ENCODE measurements around the gene THEMIS. TPM values are rescaled to one million over a fixed set of nuclear protein-coding genes. Genes with fewer than 3 reads are reported as not detected.

The THEMIS gene
- total and polyA plus RNA-seq, 2 donors (not counting 1 experiment from before 2014, with no cell fraction given): not detected

- Histone ChIP-seq H3K79me2 (ENCODE audit: control insufficient read depth, insufficient read depth, low read length) (no peaks in the 10 kb centered on the region), H3K9ac (ENCODE audit: insufficient read depth, low read length) (no peak overlapping the region), H3K4me1 (ENCODE audit: control insufficient read depth, extremely low read depth, insufficient read depth, low read length) (no peaks in the 10 kb centered on the region), H4K20me1 (ENCODE audit: control insufficient read depth, extremely low read depth, insufficient read depth, low read length) (no peaks in the 10 kb centered on the region), H3K4me3 (replicated peaks in 1 of 4; ENCODE audit: control extremely low read depth in 1 of 4, insufficient read depth in 1 of 4, low read depth in 3 of 4, low read length in 4 of 4) (no peak overlapping the region), H2AFZ (ENCODE audit: low read length) (no peak overlapping the region), H3K36me3 (ENCODE audit: control insufficient read depth, insufficient read depth, low read length) (no peaks in the 10 kb centered on the region), H3K4me2 (ENCODE audit: extremely low read depth, insufficient read depth, low read length) (no peak overlapping the region), H3K9me3 (ENCODE audit: control insufficient read depth, insufficient read depth, low read depth, low read length) (no peaks in the 10 kb centered on the region), H3K27ac (ENCODE audit: insufficient read depth, low read length) (no peak overlapping the region), H3K27me3 (ENCODE audit: control insufficient read depth, insufficient read depth, low read length) (no peaks in the 10 kb centered on the region)
- no peak for DNase-seq (ENCODE audit: low read depth in 2 of 2)
- no peak for TF ChIP-seq CTCF (conservative IDR thresholded peaks at IDR 0.05 in 1 of 2, IDR thresholded peaks at IDR 0.05 in 1 of 2; ENCODE audit: low read depth in 1 of 2, low read length in 2 of 2)
- TF ChIP-seq EZH2 (IDR thresholded peaks at IDR 0.05; ENCODE audit: low read length, missing control alignments): no peak
Observed at GRCh38 chr6:127792616-127793015, 108.2 kb downstream of the THEMIS start.

- no peaks in the 10 kb centered on the region for H3K9me3 ChIP-seq (ENCODE audit: control insufficient read depth, insufficient read depth, low read depth, low read length)
- TF ChIP-seq CTCF (conservative IDR thresholded peaks at IDR 0.05 in 1 of 2, IDR thresholded peaks at IDR 0.05 in 1 of 2; ENCODE audit: low read depth in 1 of 2, low read length in 2 of 2) (no peak), EZH2 (IDR thresholded peaks at IDR 0.05; ENCODE audit: low read length, missing control alignments) (no peak)
Observed at GRCh38 chr6:127791779-127792528, 108.9 kb downstream of the THEMIS start.

GRCh38 chr6:127790571-127790970 lies 110.3 kb downstream of the THEMIS start:
- H3K79me2 ChIP-seq (ENCODE audit: control insufficient read depth, insufficient read depth, low read length): no peaks in the 10 kb centered on the region
- H4K20me1 ChIP-seq (ENCODE audit: control insufficient read depth, extremely low read depth, insufficient read depth, low read length): no peaks in the 10 kb centered on the region
- no peak overlapping the region for H3K4me3 ChIP-seq (replicated peaks in 1 of 4; ENCODE audit: control extremely low read depth in 1 of 4, insufficient read depth in 1 of 4, low read depth in 3 of 4, low read length in 4 of 4)
- H3K27ac ChIP-seq (ENCODE audit: insufficient read depth, low read length): no peak overlapping the region
- no peaks in the 10 kb centered on the region for H3K9me3 ChIP-seq (ENCODE audit: control insufficient read depth, insufficient read depth, low read depth, low read length)
- no peak overlapping the region for H2AFZ ChIP-seq (ENCODE audit: low read length)
- no peaks in the 10 kb centered on the region for H3K36me3 ChIP-seq (ENCODE audit: control insufficient read depth, insufficient read depth, low read length)
- no peak for TF ChIP-seq CTCF (conservative IDR thresholded peaks at IDR 0.05 in 1 of 2, IDR thresholded peaks at IDR 0.05 in 1 of 2; ENCODE audit: low read depth in 1 of 2, low read length in 2 of 2)
- no peak overlapping the region for H3K4me2 ChIP-seq (ENCODE audit: extremely low read depth, insufficient read depth, low read length)
- H3K27me3 ChIP-seq (ENCODE audit: control insufficient read depth, insufficient read depth, low read length): no peaks in the 10 kb centered on the region
- no peak overlapping the region for H3K9ac ChIP-seq (ENCODE audit: insufficient read depth, low read length)
- DNase-seq (ENCODE audit: low read depth in 2 of 2): no peak
- H3K4me1 ChIP-seq (ENCODE audit: control insufficient read depth, extremely low read depth, insufficient read depth, low read length): no peaks in the 10 kb centered on the region

More at GRCh38 chr6:127791779-127792528, 108.9 kb downstream of the THEMIS start:
- H3K79me2 ChIP-seq (ENCODE audit: control insufficient read depth, insufficient read depth, low read length): no peaks in the 10 kb centered on the region
- H3K4me1 ChIP-seq (ENCODE audit: control insufficient read depth, extremely low read depth, insufficient read depth, low read length): no peaks in the 10 kb centered on the region
- DNase-seq (ENCODE audit: low read depth in 2 of 2): no peak
- no peak overlapping the region for H3K9ac ChIP-seq (ENCODE audit: insufficient read depth, low read length)
- no peak overlapping the region for H2AFZ ChIP-seq (ENCODE audit: low read length)
- H3K36me3 ChIP-seq (ENCODE audit: control insufficient read depth, insufficient read depth, low read length): no peaks in the 10 kb centered on the region
- H3K4me2 ChIP-seq (ENCODE audit: extremely low read depth, insufficient read depth, low read length): no peak overlapping the region
- no peaks in the 10 kb centered on the region for H3K27me3 ChIP-seq (ENCODE audit: control insufficient read depth, insufficient read depth, low read length)
- H3K4me3 ChIP-seq (replicated peaks in 1 of 4; ENCODE audit: control extremely low read depth in 1 of 4, insufficient read depth in 1 of 4, low read depth in 3 of 4, low read length in 4 of 4): no peak overlapping the region
- H4K20me1 ChIP-seq (ENCODE audit: control insufficient read depth, extremely low read depth, insufficient read depth, low read length): no peaks in the 10 kb centered on the region
- no peak overlapping the region for H3K27ac ChIP-seq (ENCODE audit: insufficient read depth, low read length)

Data from fibroblast of lung (primary cell).